ENCODE results near the gene ATG12.

Gene ATG12

GRCh38 chr5:115806986-115807653, 34.2 kb downstream of the ATG12 start:
- no peak for DNase-seq

GRCh38 chr5:115801984-115802383, 39.4 kb downstream of the ATG12 start:
- no peak for DNase-seq

GRCh38 chr5:115801152-115801551, 40.2 kb downstream of the ATG12 start:
- DNase-seq = no peak

GRCh38 chr5:115800108-115800507, 41.3 kb downstream of the ATG12 start:
- DNase-seq = no peak

GRCh38 chr5:115798252-115798651, 43.1 kb downstream of the ATG12 start:
- DNase-seq = no peak

- DNase-seq = no peak
These were observed 44.7 kb downstream of the ATG12 start for GRCh38 chr5:115796656-115797055.

- no peak for DNase-seq
These were observed 45.7 kb downstream of the ATG12 start for GRCh38 chr5:115795700-115796099.

GRCh38 chr5:115788440-115788839, 52.9 kb downstream of the ATG12 start:
- no peak for DNase-seq

GRCh38 chr5:115787426-115787825, 53.9 kb downstream of the ATG12 start:
- DNase-seq = no peak

- DNase-seq = no peak
These were observed 55.8 kb downstream of the ATG12 start for GRCh38 chr5:115785381-115786065.

- DNase-seq = no peak
These were observed 62.9 kb downstream of the ATG12 start for GRCh38 chr5:115778417-115778816.

Data from cortex of kidney (tissue), 1 donor.